ENCODE data around the gene TRPV5.

The TRPV5 gene

DNA sequence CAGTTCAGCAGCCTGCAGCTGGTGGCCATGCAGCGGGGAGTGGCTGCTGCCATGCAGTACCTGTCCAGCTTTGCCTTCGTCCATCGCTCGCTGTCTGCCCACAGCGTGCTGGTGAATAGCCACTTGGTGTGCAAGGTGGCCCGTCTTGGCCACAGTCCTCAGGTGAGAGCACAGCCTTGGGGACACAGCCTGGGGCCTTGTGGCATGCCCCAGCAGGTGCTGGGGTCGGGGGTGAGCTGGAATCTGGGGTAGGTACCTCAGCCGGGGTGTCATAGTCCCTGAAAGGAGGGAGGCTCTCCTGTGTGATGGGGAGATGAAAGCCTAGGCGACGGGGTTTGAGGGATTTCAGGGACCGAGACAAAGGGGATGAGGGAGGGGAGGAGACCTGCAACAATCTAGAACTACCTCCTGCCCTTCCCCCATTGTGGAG is 64.5 kb downstream of the TRPV5 start:
- no peak for DNase-seq

DNA sequence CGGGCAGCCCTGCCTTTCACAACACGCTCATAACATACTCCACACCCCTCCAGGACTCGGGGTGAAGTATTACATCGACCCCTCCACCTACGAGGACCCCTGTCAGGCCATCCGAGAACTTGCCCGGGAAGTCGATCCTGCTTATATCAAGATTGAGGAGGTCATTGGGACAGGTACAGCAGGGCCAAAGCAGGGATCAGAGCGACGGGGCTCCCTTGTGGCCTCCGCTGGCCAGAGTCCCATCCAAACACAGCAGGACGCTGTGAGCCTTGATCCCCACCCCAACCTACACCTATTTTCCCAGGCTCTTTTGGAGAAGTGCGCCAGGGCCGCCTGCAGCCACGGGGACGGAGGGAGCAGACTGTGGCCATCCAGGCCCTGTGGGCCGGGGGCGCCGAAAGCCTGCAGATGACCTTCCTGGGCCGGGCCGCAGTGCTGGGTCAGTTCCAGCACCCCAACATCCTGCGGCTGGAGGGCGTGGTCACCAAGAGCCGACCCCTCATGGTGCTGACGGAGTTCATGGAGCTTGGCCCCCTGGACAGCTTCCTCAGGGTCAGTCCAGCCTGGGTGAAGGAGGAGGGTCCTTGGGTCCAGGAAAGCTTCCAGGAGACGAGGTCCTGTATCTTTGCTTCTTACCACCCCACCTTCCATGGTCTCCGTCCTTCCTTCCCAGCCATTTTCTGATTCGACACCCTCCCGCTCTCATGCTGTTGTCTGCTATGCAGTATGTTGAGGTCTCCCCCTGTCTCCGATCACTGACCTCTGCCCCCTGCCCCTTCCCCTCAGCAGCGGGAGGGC is 65.2 kb downstream of the TRPV5 start:
- DNase-seq, result no peak

DNA sequence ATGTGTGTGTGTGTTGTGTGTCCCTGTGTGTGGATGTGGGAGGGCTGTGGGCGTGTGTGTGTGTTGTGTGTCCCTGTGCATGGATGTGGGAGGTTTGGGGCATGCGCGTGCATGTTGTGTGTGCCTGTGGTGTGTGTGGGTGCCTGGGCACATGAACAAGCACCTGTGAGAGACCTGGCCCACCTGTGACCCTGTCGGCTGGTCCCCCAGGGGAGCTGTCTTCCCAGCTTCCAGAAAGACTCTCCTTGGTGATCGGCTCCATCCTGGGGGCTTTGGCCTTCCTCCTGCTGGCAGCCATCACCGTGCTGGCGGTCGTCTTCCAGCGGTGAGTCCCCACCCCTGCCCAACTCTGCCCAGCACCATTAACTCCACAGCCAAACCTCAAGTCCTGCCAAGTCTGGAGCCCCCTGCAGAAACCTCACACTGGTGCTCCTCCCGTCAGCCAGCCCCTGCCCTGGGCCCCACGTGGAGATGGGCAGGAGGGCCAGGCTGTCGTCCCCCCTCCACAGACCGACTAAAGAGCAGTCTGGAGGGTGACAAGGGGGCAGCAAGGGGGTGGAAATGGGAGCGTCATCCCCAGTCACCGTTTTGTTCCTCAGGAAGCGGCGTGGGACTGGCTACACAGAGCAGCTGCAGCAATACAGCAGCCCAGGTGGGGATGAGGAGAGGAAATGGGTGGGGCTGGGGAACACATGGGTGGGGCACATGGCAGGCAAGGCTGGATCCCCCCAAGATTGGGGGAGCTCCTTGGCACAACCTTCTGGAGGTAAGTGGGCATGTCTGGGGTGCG is 66.0 kb downstream of the TRPV5 start:
- no peak for DNase-seq

DNA sequence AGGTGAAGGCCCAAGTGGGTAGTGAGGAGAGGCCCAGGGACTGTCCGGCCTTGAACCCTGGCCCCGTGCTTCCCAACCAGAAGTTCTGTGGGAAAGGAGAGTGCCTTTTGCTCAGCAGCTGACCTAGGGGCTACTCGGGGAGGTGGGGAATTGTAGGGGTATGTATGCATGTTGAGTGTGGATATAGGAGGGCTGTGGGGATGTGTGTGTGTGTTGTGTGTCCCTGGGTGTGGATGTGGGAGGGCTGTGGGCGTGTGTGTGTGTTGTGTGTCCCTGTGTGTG is 66.5 kb downstream of the TRPV5 start:
- DNase-seq, result no peak

DNA sequence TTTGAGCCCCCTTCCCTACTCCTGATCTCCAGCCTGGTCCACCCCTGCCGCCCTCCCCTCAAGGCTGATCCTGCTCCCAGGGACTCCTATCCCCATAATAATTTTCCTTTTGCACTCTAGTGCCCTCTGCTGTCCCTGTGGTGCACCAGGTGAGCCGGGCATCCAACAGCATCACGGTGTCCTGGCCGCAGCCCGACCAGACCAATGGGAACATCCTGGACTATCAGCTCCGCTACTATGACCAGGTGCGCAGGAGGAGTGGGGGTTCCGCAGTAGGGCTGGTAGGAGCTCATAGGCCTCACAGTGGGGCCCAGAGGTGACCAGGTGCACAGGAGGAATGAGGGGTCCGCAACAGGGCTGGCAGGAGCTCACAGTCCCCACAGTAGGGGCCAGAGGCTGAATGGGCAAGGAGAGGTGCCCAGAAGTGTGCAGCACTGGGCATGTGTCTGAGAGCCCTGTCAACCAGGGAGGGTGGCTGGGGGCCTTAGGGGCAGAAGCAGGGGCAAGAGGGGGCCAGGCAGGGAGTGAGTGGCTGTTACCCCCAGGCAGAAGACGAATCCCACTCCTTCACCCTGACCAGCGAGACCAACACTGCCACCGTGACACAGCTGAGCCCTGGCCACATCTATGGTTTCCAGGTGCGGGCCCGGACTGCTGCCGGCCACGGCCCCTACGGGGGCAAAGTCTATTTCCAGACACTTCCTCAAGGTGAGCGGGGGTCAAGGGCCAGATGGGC is 67.0 kb downstream of the TRPV5 start:
- DNase-seq, result no peak

DNA sequence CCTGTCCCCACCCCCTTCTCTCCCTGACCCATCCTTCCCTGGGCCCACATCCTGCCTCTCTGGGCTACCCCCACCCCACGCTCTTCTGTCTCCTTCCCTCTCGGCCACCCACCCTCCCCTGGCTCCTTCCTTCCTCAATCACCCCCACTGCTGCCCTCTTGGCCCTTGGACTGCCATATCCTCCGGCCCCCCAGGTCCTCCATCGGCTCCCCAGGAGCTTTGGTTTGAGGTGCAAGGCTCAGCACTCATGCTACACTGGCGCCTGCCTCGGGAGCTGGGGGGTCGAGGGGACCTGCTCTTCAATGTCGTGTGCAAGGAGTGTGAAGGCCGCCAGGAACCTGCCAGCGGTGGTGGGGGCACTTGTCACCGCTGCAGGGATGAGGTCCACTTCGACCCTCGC is 67.8 kb downstream of the TRPV5 start:
- no peak for DNase-seq

DNA sequence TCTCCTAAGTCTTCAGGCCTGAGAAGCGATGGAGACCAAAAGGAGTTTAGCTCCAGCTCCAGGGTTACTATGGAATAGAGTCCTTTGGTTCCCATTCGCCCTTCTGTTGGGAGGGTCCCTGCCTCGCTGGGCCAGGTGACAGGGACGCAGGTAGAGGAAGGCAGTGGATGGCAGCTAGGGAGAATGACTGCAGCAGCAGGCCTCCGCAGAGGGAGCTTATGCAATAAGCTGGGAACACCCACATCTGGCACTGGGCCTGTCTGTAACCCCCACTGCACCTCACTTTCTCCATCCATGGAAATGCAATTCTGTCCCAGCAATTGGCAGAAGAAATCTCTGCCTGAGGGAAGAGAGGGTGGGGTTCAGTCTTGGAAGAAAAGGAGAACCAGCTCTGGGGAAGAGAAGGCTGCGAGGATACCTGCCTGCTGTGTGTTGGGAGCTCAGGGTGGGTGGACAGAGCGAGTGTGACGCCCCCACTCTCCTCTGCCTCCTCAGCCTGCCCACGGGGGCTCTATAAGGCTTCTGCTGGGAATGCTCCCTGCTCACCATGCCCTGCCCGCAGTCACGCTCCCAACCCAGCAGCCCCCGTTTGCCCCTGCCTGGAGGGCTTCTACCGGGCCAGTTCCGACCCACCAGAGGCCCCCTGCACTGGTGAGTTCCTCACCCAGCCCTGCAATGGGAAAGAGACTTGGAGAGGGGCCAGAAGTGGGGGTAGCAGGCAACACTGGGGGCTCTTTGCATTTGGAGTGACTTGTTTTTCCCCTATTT is 68.4 kb downstream of the TRPV5 start:
- no peak for DNase-seq

DNA sequence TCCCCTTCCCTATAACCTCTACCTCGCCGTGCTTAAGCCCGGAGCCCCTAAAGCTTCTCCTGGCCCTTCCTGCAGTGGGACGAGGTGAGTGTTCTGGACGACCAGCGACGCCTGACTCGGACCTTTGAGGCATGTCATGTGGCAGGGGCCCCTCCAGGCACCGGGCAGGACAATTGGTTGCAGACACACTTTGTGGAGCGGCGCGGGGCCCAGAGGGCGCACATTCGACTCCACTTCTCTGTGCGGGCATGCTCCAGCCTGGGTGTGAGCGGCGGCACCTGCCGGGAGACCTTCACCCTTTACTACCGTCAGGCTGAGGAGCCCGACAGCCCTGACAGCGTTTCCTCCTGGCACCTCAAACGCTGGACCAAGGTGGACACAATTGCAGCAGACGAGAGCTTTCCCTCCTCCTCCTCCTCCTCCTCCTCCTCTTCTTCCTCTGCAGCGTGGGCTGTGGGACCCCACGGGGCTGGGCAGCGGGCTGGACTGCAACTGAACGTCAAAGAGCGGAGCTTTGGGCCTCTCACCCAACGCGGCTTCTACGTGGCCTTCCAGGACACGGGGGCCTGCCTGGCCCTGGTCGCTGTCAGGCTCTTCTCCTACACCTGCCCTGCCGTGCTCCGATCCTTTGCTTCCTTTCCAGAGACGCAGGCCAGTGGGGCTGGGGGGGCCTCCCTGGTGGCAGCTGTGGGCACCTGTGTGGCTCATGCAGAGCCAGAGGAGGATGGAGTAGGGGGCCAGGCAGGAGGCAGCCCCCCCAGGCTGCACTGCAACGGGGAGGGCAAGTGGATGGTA is 69.5 kb downstream of the TRPV5 start:
- DNase-seq, result no peak

DNA sequence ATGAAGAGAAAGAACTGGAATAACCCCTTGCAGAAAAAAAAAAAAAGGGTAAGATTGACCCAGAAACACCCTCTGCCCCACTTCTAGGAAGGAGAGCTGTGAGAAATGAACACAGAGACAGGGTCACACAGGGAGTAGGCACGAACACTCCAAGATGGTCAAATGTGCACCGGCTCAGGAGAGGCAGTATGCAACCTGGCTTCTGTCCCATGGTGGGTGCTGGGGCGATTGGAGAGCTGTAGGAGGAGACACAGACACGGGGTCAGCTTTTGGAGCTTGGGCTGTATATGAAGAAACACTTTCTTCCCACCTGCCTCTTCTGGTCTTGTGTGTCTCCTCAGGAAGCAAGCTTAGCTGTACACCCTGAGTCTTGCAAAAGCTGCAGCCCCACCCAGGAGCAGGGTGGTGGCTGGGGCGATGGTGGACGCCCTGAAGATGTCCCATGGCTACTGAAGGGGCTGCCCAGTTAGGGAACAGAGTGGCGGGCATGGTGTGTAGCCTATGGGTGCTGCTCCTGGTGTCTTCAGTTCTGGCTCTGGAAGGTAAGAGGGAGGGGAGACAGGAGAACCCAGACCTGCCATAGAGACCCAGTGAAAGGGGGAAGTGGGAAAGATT is 70.7 kb downstream of the TRPV5 start:
- no peak for DNase-seq

DNA sequence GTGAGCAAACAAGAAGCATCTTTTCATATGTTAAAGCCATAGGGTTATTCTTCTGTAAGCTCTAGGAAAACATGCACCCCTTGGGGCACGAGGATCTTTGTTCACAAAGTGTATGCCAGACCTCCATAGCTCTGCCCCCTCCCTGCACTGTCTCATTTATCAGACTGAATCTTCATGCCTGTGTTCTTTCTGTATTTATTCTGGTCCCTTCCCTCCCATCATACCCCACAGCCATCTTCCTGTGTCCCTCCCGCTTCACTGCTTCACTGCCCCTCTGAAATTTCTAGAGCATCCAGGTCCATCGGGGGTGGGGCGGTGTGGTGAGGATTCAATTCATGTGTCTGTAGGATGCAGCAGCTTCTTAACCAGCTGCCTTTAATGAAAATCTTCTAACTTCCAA is 71.2 kb downstream of the TRPV5 start:
- DNase-seq, result no peak

DNA sequence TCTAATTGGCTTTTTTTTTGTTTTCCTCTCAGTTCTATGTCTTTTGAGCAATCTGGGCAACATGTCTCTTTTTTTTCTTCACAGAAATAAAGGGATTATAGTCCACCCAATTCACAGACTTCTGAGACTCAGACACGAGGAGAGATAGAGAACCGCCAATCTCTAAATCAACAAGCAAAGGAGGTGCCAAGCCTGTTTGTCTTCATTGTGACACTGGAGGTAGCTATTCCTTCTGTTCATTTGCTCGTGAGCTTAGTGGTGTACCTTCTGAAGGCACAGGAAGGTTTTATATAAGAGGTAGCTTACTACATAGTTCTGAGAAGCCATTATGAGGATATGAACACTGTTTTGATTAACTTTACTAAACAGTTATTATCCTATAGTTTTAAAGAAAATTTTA is 72.6 kb downstream of the TRPV5 start:
- DNase-seq, result no peak

DNA sequence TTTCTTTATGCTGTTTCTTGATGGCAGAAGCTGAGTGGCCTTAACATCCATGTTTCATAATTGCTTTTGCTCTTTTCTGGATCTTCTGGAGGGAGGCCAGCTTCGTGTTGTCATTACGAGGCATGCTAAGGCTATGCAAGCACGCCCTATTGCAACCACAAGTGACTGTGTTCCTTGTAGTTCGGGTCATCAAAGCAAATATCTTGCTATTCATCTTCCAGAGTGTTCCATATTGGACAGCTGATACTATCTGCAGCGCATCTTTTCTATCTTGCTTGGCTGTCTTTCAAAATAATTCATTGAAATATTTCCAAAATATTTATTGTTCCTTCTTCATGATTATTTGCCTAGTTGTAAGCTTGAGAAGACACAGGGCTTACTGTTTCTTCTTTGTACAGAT is 73.7 kb downstream of the TRPV5 start:
- DNase-seq, result no peak

DNA sequence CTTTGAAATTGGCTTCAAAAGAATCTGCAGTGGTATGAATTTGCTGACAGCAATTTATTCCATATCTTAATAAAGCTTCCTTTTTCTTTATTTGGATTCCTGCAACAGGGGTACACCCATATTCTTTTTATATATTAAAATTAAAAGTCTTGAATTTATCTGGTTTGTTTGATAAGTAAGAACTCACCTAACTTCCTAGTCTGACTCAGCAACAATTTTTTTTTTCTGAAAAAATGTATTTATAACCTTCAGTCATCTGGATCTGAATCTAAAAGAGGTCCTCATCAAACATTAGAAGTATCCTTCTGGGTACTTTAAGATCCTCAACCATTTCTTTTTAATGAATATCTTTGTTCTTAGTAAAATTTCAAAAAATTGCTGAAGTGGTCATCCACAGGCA is 74.1 kb downstream of the TRPV5 start:
- DNase-seq, result no peak

All from activated CD4-positive, CD25-positive, alpha-beta regulatory T cell treated with anti-CD3 and anti-CD28 coated beads, Interleukin-2, amount 50 U/mL, for 72 hours (primary cell).